ENCODE results near the gene EFNB3.

Gene EFNB3

DNA sequence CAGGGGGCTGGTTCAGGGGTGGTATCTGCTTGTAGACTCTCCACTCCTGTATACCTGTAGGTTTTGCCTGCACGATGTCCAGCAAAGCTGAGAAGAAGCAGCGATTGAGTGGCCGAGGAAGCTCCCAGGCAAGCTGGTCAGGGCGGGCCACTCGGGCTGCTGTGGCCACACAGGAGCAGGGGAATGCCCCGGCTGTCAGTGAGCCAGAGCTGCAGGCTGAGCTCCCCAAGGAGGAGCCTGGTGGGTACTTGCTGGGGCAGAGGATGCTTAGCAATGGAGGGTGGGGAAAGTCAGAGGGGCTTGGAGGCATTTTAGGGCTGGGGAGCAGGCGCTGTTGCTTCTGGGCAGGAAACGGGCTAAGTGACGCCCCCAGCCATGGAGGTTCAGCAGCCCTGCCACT lies 14.7 kb downstream of the EFNB3 start:
- DNase-seq: no peak

- DNase-seq: no peak
These were observed 15.1 kb downstream of the EFNB3 start for GRCh38 chr17:7720125-7720524.

- DNase-seq: no peak
These were observed 16.6 kb downstream of the EFNB3 start for GRCh38 chr17:7721612-7722011.

- DNase-seq: no peak
These were observed 22.9 kb downstream of the EFNB3 start for GRCh38 chr17:7727886-7728285.

DNA sequence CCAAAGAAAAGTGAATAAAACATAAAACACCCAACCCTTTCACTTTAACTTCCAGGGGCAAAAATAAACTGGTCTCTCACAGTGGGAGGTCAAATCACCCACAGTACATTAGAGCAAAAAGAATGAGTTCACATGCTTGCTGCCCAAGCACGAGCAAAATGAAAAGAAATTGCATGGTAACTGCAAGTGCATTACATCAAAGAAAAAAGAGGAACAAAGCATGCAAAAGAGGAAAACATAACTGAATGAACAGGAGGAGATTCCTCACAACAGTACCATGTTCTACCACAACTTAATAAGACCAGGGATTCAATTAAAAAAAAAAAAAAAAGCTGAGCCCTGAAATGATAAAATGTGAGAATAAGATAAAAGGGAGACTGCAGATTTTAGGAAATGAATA lies 24.8 kb downstream of the EFNB3 start:
- DNase-seq: no peak

GRCh38 chr17:7732981-7733539 lies 28.1 kb downstream of the EFNB3 start:
- DNase-seq: no peak

DNA sequence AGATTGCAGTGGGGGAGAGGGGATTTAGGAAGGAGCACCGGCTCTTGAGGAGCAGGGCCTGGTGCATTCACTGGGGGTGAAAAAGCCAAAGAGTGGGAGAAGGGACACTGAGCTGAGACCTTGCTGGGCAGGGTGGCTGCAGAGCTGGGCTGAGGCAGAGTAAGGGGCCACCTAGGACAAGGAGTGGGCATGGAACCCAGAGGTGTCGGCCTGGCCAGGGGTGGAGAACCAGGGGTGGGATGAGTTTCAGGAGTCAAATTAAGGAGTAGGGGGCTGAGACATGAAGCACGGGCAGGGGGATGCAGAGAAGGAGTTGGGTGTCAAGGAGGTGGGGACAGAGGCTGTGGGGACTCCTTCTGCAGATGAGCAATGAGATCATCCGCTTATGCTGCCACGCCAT lies 32.6 kb downstream of the EFNB3 start:
- DNase-seq: no peak

- DNase-seq: no peak
These were observed 34.7 kb downstream of the EFNB3 start for GRCh38 chr17:7739746-7740145.

- no peak for DNase-seq
These were observed 35.5 kb downstream of the EFNB3 start for GRCh38 chr17:7740481-7741001.

DNA sequence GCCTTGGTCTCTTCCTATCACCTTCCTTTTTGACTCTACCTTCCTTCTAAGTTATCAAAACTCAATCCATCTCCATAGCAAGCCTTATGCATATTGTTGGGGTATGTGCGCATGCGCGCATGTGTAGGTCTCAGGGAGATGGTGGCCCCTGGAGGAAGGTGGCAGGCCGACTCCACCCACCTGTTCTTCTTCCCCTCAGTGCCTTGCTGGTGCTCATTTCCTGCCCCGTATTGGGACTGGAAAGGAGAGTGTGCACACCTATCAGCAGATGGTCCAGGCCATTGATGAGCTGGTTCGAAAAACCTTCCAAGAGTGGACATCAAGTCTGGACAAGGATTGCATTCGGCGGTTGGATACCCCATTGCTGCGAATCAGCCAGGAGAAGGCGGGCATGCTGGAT lies 37.7 kb downstream of the EFNB3 start:
- no peak for DNase-seq

GRCh38 chr17:7744416-7744815 lies 39.4 kb downstream of the EFNB3 start:
- DNase-seq: no peak

DNA sequence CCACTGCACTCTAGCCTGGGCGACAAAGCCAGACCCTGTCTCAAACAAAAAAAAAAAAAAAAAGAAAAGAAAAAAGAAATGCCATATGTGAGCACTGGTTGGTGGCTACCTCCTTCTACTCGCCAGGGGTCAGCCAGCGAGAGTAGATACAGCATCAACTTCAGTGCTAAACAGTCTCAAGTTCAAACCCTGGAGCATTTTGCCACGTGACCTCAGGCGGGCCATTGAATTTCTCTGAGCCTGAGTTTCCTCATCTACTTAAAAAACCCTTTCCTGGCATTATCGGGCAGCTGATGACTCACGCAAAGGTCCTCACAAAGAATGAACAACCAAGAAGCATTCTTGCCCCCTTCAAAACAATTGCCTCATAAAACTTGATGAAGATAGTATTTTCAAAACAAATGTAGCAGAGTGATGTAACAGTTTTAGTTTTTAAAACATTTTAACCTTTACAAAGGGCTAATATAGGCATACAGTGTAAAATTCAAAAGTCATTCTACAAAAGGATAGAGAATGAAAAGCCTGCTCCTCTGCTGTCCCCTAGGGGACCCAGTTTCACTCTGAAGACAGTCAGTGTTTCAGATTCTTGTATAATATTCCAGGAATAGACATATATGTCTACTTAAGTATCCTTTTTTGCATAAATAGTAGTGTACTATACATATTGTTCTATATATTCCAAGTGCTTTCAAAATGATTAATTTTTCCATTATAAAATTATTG lies 40.9 kb downstream of the EFNB3 start:
- no peak for DNase-seq

DNA sequence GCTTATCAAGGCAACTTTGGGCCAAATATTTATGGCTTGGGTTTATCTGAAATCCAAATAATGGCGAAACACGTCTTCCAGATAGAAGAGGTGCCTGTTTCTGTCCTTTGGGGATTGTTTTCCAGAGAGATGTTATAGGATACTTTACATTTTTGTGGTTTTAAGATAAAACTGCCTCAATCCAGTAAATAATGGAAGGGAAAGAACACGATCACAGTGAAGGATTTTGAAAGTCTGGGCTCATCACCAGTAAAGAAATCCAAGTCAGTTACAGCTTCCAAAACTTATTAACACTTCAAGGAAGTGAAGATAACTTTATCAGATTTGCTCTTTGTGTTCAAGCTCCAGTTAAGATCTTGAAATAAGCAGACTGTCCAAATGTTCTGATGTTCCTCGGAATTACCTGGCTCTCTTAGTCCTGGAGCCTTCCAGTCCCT lies 42.7 kb downstream of the EFNB3 start:
- no peak for DNase-seq

GRCh38 chr17:7748076-7748775 lies 43.2 kb downstream of the EFNB3 start:
- DNase-seq: no peak

- DNase-seq: no peak
These were observed 45.4 kb downstream of the EFNB3 start for GRCh38 chr17:7750321-7750821.

DNA sequence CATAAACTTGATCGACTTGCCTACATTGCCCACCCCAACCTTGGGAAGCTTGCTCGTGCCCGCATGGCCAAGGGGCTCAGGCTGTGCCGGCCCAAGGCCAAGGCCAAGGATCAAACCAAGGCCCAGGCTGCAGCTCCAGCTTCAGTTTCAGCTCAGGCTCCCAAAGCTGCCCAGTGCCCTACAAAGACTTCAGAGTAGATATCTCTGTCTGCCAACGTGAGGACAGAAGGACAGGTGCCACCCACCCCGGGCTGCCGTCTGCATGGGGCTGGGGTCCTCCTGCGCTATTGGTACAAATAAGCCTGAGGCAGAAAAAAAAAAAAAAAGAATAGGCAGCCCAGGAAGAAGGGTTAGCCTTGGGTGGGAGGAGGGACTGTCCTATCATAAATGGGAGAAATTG lies 49.7 kb downstream of the EFNB3 start:
- no peak for DNase-seq

- no peak for DNase-seq
These were observed 50.3 kb downstream of the EFNB3 start for GRCh38 chr17:7755095-7755890.

DNA sequence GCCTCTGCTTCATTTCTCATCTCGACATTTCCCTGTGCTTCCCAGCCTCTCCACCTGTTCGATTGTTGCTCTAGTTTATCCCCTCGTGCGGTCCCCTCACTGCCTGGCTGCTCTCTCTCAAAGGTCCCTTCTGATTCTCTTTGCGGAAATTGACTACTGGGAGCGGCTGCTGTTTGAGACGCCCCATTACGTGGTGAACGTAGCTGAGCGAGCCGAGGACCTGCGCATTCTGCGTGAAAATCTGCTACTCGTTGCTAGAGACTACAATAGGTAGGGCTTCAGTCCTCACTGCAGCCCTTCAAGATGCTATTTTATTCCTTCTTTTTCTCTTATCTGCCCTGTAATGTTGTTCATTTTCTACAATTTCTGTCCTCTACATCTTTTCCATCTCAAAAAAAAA lies 52.0 kb downstream of the EFNB3 start:
- DNase-seq: no peak
